Activated B cell treated with CpG ODN at 0.5 μM for 24 hours (primary cell): ENCODE measurements around the gene UQCRHL. TPM values are rescaled to one million over a fixed set of nuclear protein-coding genes. Genes with fewer than 3 reads are reported as not detected.

Experiments used
- ATAC-seq: fragments of 200-7000 bp; cut with Tn5 transposase; one replicate; pipeline ENCODE4 v1.10.0; 2021; ENCODE audit warnings: low read depth, mild to moderate bottlenecking, moderate library complexity
- CTCF ChIA-PET: fragments of 350-600 bp; sonication (Branson Sonifier 250); formaldehyde crosslinking; loops from one replicate; lab custom pipeline; 2021; ENCODE audit warnings: antibody characterized with exemption; lab: Charles Lee
- POLR2A ChIA-PET: fragments of 350-600 bp; sonication (Branson Sonifier 250); formaldehyde crosslinking; loops from one replicate; lab custom pipeline; 2021; ENCODE audit warnings: antibody characterized with exemption; lab: Charles Lee
- DNase-seq: peaks from one replicate; pipeline ENCODE4 v3.0.0; 2022
- H3K27ac Mint-ChIP-seq: one replicate; pipeline ENCODE4 v1.8.0; 2020; ENCODE audit warnings: mixed read lengths
- H3K27me3 Mint-ChIP-seq: one replicate; pipeline ENCODE4 v1.8.0; 2021; ENCODE audit warnings: mixed read lengths
- H3K36me3 Mint-ChIP-seq: one replicate; pipeline ENCODE4 v1.8.0; 2021; ENCODE audit warnings: low read depth, mixed read lengths
- H3K4me1 Mint-ChIP-seq: one replicate; pipeline ENCODE4 v1.8.0; 2021; ENCODE audit warnings: mixed read lengths
- H3K4me3 Mint-ChIP-seq: one replicate; pipeline ENCODE4 v1.8.0; 2020; ENCODE audit warnings: mild to moderate bottlenecking, mixed read lengths
- H3K9me3 Mint-ChIP-seq: one replicate; pipeline ENCODE4 v1.8.0; 2020; ENCODE audit warnings: mixed read lengths
- intact Hi-C: fragments of 100-400 bp; cut with micrococcal nuclease; formaldehyde crosslinking; loops from one replicate; pipeline ENCODE4 v1.15.1; 2024
- total RNA-seq: library from RNA; stranded (reverse); gene quantifications from 2 replicates; pipeline ENCODE4 v1.2.3, GENCODE V29; 2022
- TF ChIP-seq, protein P1 (sequence below): fragments of 200-600 bp; IDR thresholded peaks from one replicate; pipeline ENCODE4 v1.8.0; 2022; ENCODE audit warnings: antibody characterized with exemption, mild to moderate bottlenecking

The UQCRHL gene
- total RNA-seq, 1 donor from 2014 or later = 1.9 TPM

DNA sequence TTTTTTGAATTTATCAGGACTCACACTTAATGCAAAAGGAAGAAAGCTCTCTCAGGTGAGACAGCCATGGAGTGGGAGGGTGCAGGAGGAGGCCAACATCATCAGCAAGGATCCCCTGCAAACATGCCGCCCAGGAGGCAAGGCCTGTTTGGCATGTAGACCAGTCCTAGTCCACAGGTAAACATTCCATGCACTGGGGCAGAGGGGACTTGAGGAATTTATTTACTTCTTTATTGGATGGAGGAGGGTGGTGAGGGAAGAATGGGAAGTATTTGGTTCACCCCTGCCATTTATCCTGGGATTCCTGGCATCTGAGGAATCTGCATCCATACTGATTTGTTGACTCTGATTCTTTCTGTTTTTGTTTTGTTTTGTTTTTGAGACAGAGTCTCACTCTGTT is 1.5 kb upstream of the UQCRHL start:
- TF ChIP-seq, protein P1, sequence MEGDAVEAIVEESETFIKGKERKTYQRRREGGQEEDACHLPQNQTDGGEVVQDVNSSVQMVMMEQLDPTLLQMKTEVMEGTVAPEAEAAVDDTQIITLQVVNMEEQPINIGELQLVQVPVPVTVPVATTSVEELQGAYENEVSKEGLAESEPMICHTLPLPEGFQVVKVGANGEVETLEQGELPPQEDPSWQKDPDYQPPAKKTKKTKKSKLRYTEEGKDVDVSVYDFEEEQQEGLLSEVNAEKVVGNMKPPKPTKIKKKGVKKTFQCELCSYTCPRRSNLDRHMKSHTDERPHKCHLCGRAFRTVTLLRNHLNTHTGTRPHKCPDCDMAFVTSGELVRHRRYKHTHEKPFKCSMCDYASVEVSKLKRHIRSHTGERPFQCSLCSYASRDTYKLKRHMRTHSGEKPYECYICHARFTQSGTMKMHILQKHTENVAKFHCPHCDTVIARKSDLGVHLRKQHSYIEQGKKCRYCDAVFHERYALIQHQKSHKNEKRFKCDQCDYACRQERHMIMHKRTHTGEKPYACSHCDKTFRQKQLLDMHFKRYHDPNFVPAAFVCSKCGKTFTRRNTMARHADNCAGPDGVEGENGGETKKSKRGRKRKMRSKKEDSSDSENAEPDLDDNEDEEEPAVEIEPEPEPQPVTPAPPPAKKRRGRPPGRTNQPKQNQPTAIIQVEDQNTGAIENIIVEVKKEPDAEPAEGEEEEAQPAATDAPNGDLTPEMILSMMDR = no peak
- ATAC-seq (no peak), DNase-seq (no peak)
- H3K27me3 Mint-ChIP-seq = no peaks in the 10 kb centered on the region
- H3K4me1 Mint-ChIP-seq = no peaks in the 10 kb centered on the region
- CTCF ChIA-PET = no interaction called here
- intact Hi-C loops = no loop called here
- no peak overlapping the region for H3K4me3 Mint-ChIP-seq
- H3K27ac Mint-ChIP-seq = no peak overlapping the region
- no peaks in the 10 kb centered on the region for H3K36me3 Mint-ChIP-seq
- POLR2A ChIA-PET = no interaction called here
- no peaks in the 10 kb centered on the region for H3K9me3 Mint-ChIP-seq

DNA sequence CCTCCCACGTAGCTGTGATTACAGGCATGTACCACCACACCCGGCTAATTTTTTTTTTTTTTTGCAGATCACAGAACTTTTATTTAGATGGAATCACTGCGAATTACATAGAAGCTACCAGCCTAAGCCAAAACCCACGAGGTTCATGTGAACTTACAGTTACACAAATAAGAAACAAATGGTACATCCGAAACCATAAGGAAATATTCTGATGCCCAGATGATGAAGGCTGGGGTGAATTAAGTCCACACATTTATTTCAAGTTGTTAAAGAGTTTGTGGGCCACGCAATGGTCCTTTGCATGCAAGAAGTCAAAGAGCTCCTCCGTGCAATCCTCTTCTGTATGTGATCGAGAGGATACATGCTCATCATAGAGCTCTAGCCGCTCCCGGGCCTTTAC is 328 bp downstream of the UQCRHL start:
- DNase-seq = no peak
- Mint-ChIP-seq H3K4me1 (no peaks in the 10 kb centered on the region), H3K27me3 (no peaks in the 10 kb centered on the region), H3K9me3 (no peaks in the 10 kb centered on the region), H3K4me3 (no peak overlapping the region), H3K36me3 (no peaks in the 10 kb centered on the region), H3K27ac (no peak overlapping the region)
- ChIA-PET POLR2A (interaction anchor here (0.7 kb wide), 1 partner anchor 27 kb away, joined by 4 read pairs; no protein-coding TSS in a partner anchor), CTCF (no interaction called here)
- TF ChIP-seq, protein P1 = no peak
- intact Hi-C loops = no loop called here
- ATAC-seq = no peak

DNA sequence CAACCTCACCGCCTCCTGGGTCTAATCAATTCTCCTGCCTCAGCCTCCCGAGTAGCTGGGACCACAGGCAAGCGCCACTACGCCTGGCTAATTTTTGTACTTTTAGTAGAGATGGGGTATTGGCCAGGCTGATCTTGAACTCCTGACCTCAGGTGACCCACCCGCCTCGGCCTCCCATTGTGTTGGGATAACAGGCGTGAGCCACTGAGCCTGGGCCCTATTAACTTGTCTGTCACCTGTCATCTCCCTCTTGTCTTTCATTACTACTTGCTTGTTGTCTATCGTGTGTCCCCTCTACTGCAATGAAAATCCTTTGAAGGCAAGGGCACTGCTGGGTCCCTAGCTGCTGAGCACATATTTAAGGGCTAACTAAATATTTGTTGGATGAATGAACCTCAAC is 3.4 kb downstream of the UQCRHL start:
- Mint-ChIP-seq H3K27me3 (peaks cover 5% of the 10 kb centered on the region), H3K27ac (no peak overlapping the region), H3K4me1 (peaks cover 4% of the 10 kb centered on the region), H3K4me3 (no peak overlapping the region), H3K9me3 (no peaks in the 10 kb centered on the region), H3K36me3 (no peaks in the 10 kb centered on the region)
- ATAC-seq (no peak), DNase-seq (no peak)
- intact Hi-C loops = no loop called here
- ChIA-PET POLR2A (interaction anchor here (0.6 to 1.2 kb wide), 4 partner anchors 12 to 167 kb away, joined by 3 to 4 read pairs (median 3); no protein-coding TSS in a partner anchor), CTCF (interaction anchor here (0.6 to 3.7 kb wide), 12 partner anchors 11 to 252 kb away, joined by 3 to 18 read pairs (median 4); no protein-coding TSS in a partner anchor)
- TF ChIP-seq, protein P1 = no peak

DNA sequence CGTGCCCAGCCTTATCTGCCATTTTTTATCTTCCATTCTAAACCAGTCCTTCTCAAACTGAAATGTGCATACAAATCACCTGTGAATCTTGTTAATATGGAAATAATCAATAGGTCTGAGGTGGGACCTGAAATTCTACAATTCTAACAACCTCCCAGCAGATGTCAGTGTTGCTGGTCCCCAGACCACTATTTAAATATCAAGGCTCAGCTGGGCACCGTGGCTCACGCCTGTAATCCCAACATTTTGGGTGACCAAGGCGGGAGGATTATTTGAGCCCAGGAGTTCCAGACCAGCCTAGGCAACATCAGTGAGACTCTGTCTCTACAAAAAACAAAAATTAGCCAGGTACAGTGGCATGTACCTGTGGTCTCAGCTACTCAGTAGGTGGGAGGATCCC is 4.1 kb downstream of the UQCRHL start:
- Mint-ChIP-seq H3K27ac (no peak overlapping the region), H3K27me3 (peaks cover 5% of the 10 kb centered on the region), H3K36me3 (no peaks in the 10 kb centered on the region), H3K4me3 (no peak overlapping the region), H3K4me1 (peaks cover 7% of the 10 kb centered on the region), H3K9me3 (no peaks in the 10 kb centered on the region)
- ChIA-PET CTCF (interaction anchor here (1.0 to 3.7 kb wide), 11 partner anchors 12 to 253 kb away, joined by 4 to 18 read pairs (median 4); no protein-coding TSS in a partner anchor), POLR2A (interaction anchor here (0.6 to 1.2 kb wide), 4 partner anchors 12 to 167 kb away, joined by 3 to 4 read pairs (median 3); no protein-coding TSS in a partner anchor)
- TF ChIP-seq, protein P1 = no peak
- DNase-seq (peak; percentile 17), ATAC-seq (peak; percentile 55)
- intact Hi-C loops = loop anchor here (1.0 kb wide), 4 partner anchors 191 to 253 kb away; no protein-coding TSS in a partner anchor

DNA sequence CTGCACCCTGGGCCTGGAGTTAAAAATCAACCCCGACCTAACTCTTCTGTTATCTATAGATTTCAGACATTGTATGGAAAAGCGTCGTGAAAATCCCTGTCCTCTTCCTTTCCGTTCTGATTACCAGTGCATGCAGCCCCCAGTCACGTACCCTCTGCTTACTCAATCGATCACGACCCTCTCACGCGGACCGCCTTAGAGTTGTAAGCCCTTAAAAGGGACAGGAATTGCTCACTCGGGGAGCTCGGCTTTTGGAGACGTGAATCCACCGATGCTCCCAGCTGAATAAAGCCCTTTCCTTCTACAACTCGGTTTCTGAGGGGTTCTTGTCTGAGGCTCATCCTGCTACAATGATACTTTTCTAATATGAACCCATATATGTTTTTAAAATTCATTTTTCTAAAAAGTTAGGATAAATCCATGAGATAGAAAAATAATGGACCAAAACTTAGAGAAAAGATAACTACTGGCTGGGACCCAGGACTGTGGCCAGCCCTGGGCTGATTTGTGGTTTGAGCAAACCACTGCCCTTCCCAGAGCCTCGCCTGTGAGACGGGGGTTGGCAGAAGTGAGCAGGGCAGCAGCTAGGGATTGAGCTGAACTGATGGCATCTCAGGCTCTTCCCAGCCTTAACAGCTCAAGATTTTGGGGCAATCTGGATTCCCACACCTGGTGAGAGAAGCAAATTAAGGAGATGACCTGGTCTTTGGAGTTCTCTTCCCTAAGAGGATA is 5.0 kb downstream of the UQCRHL start:
- intact Hi-C loops = no loop called here
- TF ChIP-seq, protein P1 = no peak
- POLR2A ChIA-PET = no interaction called here
- Mint-ChIP-seq H3K4me1 (peaks cover 7% of the 10 kb centered on the region), H3K9me3 (no peaks in the 10 kb centered on the region), H3K36me3 (no peaks in the 10 kb centered on the region), H3K4me3 (no peak overlapping the region), H3K27ac (no peak overlapping the region), H3K27me3 (peaks cover 5% of the 10 kb centered on the region)
- ATAC-seq (no peak), DNase-seq (no peak)
- CTCF ChIA-PET = interaction anchor here (1.6 to 3.7 kb wide), 3 partner anchors 13 to 207 kb away, joined by 4 to 18 read pairs (median 7); no protein-coding TSS in a partner anchor
